ENCODE results near the gene IQGAP3.

The IQGAP3 gene

GRCh38 chr1:156494309-156494895 is 78.0 kb downstream of the IQGAP3 start:
- no peak overlapping the region for H3K4me3 ChIP-seq (ENCODE audit: low read length)
- TF ChIP-seq CTCF (IDR thresholded peaks at IDR 0.05; ENCODE audit: insufficient read depth, low read depth, low read length, missing control alignments): no peak
- DNase-seq (ENCODE audit: low read depth): no peak

GRCh38 chr1:156493742-156494141 is 78.6 kb downstream of the IQGAP3 start:
- TF ChIP-seq CTCF (IDR thresholded peaks at IDR 0.05; ENCODE audit: insufficient read depth, low read depth, low read length, missing control alignments): no peak
- H3K4me3 ChIP-seq (ENCODE audit: low read length): no peak overlapping the region
- DNase-seq (ENCODE audit: low read depth): no peak

- DNase-seq (ENCODE audit: low read depth): no peak
- H3K4me3 ChIP-seq (ENCODE audit: low read length): no peak overlapping the region
- no peak for TF ChIP-seq CTCF (IDR thresholded peaks at IDR 0.05; ENCODE audit: insufficient read depth, low read depth, low read length, missing control alignments)
Measured at GRCh38 chr1:156493154-156493631, 79.2 kb downstream of the IQGAP3 start.

GRCh38 chr1:156492591-156493080 is 79.7 kb downstream of the IQGAP3 start:
- no peak overlapping the region for H3K4me3 ChIP-seq (ENCODE audit: low read length)
- no peak for DNase-seq (ENCODE audit: low read depth)
- TF ChIP-seq CTCF (IDR thresholded peaks at IDR 0.05; ENCODE audit: insufficient read depth, low read depth, low read length, missing control alignments): no peak

- TF ChIP-seq CTCF (IDR thresholded peaks at IDR 0.05; ENCODE audit: insufficient read depth, low read depth, low read length, missing control alignments): no peak
- no peak for DNase-seq (ENCODE audit: low read depth)
- H3K4me3 ChIP-seq (ENCODE audit: low read length): no peak overlapping the region
Measured at GRCh38 chr1:156492013-156492590, 80.3 kb downstream of the IQGAP3 start.

GRCh38 chr1:156491151-156491949 is 81.0 kb downstream of the IQGAP3 start:
- TF ChIP-seq CTCF (IDR thresholded peaks at IDR 0.05; ENCODE audit: insufficient read depth, low read depth, low read length, missing control alignments): no peak
- DNase-seq (ENCODE audit: low read depth): no peak
- no peak overlapping the region for H3K4me3 ChIP-seq (ENCODE audit: low read length)
